Measurements from ENCODE around the gene NOL4L.

The NOL4L gene

GRCh38 chr20:32435449-32436107 is 149.6 kb downstream of the NOL4L start:
- TF ChIP-seq, protein P1, sequence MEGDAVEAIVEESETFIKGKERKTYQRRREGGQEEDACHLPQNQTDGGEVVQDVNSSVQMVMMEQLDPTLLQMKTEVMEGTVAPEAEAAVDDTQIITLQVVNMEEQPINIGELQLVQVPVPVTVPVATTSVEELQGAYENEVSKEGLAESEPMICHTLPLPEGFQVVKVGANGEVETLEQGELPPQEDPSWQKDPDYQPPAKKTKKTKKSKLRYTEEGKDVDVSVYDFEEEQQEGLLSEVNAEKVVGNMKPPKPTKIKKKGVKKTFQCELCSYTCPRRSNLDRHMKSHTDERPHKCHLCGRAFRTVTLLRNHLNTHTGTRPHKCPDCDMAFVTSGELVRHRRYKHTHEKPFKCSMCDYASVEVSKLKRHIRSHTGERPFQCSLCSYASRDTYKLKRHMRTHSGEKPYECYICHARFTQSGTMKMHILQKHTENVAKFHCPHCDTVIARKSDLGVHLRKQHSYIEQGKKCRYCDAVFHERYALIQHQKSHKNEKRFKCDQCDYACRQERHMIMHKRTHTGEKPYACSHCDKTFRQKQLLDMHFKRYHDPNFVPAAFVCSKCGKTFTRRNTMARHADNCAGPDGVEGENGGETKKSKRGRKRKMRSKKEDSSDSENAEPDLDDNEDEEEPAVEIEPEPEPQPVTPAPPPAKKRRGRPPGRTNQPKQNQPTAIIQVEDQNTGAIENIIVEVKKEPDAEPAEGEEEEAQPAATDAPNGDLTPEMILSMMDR (conservative IDR thresholded peaks at IDR 0.05): no peak
- H3K27ac ChIP-seq: no peak overlapping the region

- TF ChIP-seq, protein P1 (conservative IDR thresholded peaks at IDR 0.05): no peak
- H3K27ac ChIP-seq: no peak overlapping the region
Measured at GRCh38 chr20:32434434-32434833, 150.7 kb downstream of the NOL4L start.

- peak overlapping the region; percentile 79 for H3K27ac ChIP-seq
- TF ChIP-seq, protein P1 (conservative IDR thresholded peaks at IDR 0.05): no peak
Measured at GRCh38 chr20:32433311-32434021, 151.7 kb downstream of the NOL4L start.

DNA sequence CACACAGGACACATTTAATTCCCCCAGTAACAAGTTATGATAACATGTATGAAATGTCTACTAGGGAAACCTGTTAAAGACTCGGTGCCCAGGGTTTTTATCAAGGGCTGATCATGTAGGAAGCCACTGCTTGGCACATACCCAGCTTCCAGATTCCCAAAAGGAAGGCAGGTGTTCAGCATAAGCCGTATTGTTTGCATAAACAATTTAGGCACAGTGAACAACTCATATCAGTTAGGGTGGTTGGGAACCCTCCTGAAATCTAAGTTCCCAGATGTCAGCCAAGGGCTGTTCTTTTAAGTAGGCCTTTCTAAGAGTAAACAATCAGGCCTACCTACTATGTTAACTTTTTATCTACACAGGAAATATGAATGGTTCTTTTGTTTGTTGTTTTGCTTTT is 152.9 kb downstream of the NOL4L start:
- H3K27ac ChIP-seq: peak overlapping the region; percentile 79
- TF ChIP-seq, protein P1 (conservative IDR thresholded peaks at IDR 0.05): no peak

DNA sequence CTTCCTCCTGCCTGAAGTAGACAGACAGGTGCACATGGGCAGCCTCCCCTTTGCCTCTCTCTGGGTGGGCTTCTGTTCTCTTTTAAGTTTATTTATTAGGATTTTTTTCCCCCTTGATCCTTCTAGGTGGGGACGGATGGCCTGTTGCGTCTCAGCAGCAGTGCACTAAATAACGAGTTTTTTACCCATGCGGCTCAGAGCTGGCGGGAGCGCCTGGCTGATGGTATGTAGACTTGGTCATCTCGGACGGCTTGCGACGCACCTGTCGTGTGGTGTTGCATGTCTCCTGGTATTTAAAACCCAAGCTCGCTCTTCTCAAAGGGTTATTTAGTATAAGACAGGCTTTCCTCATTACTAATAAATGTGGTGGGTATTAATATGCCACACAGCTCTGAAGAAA is 153.7 kb downstream of the NOL4L start:
- TF ChIP-seq, protein P1 (conservative IDR thresholded peaks at IDR 0.05): no peak
- H3K27ac ChIP-seq: peak overlapping the region; percentile 79

DNA sequence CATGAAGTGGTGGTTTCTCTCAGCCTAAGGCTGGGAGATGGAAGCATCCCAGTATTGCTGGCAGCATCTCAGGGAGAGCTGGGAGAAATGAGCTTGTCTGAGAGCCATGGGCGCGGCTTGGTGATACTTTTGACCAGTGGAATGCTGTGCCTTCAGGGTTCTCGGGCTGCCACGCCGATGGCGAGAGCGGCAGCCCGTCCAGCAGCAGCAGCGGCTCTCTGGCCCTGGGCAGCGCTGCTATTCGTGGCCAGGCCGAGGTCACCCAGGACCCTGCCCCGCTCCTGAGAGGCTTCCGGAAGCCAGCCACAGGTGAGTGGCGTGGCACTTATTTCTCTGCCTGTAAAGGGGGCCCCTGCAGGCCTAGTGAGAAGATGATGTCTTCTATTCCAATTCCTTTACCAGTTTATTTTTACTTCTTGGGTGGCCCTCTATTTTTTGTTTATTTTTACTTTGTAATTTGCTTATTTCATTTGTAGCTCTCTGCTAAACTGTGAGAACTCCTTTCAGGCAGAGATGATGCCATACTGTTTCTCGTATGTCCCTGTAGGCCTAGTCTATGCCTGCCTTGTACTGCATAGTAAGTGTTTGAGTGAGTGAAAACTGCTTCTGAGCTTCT is 155.3 kb downstream of the NOL4L start:
- H3K27ac ChIP-seq: peak overlapping the region; percentile 79
- TF ChIP-seq, protein P1 (conservative IDR thresholded peaks at IDR 0.05): no peak

GRCh38 chr20:32429343-32429742 is 155.8 kb downstream of the NOL4L start:
- peak overlapping the region; percentile 79; the same call in 1 of the 2 replicates for H3K27ac ChIP-seq
- TF ChIP-seq, protein P1 (conservative IDR thresholded peaks at IDR 0.05): no peak
